K562 (cell line): ENCODE results near the gene PRKCSH.

Source experiments
- DPF2 ChIP-seq: fragments of 450-650 bp; IDR thresholded peaks from 2 replicates; pipeline ENCODE4 v1.6.1; 2016
- FOXM1 ChIP-seq, 2 experiments: fragments of 450-650 bp in 1 of 2; sonication (generic) in 1 of 2; formaldehyde crosslinking in 1 of 2; IDR thresholded peaks; 2 replicates each; pipeline versions ENCODE4 v1.6.1 to v1.9.0; 2017 to 2022; ENCODE audit warnings: low read depth in 2 of 2, mild to moderate bottlenecking in 2 of 2, missing genetic modification reagents in 1 of 2, moderate library complexity in 1 of 2
- MTA1 ChIP-seq: fragments of 450-650 bp; IDR thresholded peaks from 2 replicates; pipeline ENCODE4 v1.6.1; 2017; ENCODE audit warnings: borderline replicate concordance
- REST ChIP-seq, 2 experiments: fragments of 450-650 bp; formaldehyde crosslinking in 1 of 2; IDR thresholded peaks; 2 replicates each; pipeline versions ENCODE4 v1.4.0 to v1.6.1; 2014 to 2020; ENCODE audit warnings: mild to moderate bottlenecking in 2 of 2, borderline replicate concordance in 1 of 2, low read depth in 1 of 2
- ZBTB5 ChIP-seq: fragments of 450-650 bp; IDR thresholded peaks from 2 replicates; pipeline ENCODE4 v1.6.1; 2017; ENCODE audit warnings: antibody characterized with exemption

GRCh38 chr19:11418549-11419506 is 16.6 kb upstream of the PRKCSH start, which contains the start of gene RGL3:
- no peak for TF ChIP-seq FOXM1 (IDR thresholded peaks at IDR 0.05; ENCODE audit: low read depth)
- TF ChIP-seq FOXM1 (CRISPR knock-in tag; IDR thresholded peaks at IDR 0.05; ENCODE audit: low read depth) = no peak
- no peak for TF ChIP-seq DPF2
- no peak for TF ChIP-seq REST (IDR thresholded peaks at IDR 0.05; ENCODE audit: borderline replicate concordance)
- no peak for TF ChIP-seq REST (CRISPR knock-in tag; IDR thresholded peaks at IDR 0.05; ENCODE audit: low read depth)
- TF ChIP-seq ZBTB5 = no peak
- TF ChIP-seq MTA1 = no peak
